ENCODE results near the gene CENPF. TPM values are rescaled to one million over a fixed set of nuclear protein-coding genes. Genes with fewer than 3 reads are reported as not detected.

Gene CENPF
- total and polyA plus RNA-seq, 2 of the 13 experiments (the other 11 are each of a cell fraction or from before 2014, with no cell fraction given): 14.7 to 84.9 TPM

DNA sequence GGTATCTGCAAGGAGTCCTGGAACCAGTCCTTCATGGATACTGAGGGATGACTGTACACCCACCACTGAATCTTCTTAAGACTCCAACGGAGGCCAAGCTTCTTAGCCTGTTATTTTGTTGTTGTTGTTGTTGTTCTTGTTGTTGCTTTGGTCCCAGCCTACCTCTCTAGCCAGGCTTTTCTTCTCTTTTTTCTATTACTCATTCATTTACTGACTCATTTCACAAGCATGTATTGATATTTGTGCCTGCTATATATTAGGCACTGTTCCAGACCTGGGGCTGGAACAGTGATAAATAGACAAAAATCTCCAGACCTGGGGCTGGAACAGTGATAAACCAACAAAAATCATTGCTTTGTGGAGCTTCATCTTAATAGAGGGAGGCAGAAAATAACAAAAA is 20.4 kb downstream of the CENPF start (continued):
- TF ChIP-seq FOXA1 (IDR thresholded peaks at IDR 0.05) (no peak), FOXA1 (CRISPR knock-in tag; IDR thresholded peaks at IDR 0.05) (no peak), ZNF883 (CRISPR knock-in tag; IDR thresholded peaks at IDR 0.05; ENCODE audit: not compliant biosample characterization) (no peak), ETV5 (CRISPR knock-in tag; IDR thresholded peaks at IDR 0.05; ENCODE audit: borderline replicate concordance) (no peak), CEBPG (CRISPR knock-in tag; IDR thresholded peaks at IDR 0.05) (no peak)

DNA sequence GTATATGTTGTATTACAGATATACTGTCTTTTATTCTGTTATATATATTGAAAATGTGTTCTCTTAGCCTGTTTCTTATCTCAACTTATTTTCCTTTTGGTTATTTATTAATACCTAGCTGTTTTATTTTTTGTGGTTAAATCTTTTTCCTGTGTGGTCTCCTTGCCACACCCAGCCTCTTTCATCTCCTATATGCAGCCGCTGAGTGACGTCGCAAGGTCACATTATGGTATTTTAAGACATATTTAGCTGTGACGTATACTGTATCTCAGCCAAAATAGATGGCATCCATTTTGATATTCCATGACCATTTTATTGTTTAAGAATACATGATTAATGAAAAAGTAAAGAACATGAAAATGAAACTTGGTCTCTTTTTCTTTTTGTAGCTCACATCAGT is 29.1 kb downstream of the CENPF start:
- intact Hi-C loops (cut with micrococcal nuclease; ENCODE audit: unreplicated experiment) (no loop called here), in situ Hi-C loops (cut with HindIII; ENCODE audit: extremely low pct_ligation_motif_present, low pct_unique_long_range_greater_than_20kb) (no loop called here)
- no peaks in the 10 kb centered on the region for H3K79me2 ChIP-seq (ENCODE audit: insufficient read depth, low read length)
- POLR2A ChIA-PET: no interaction called here
- H4K20me1 ChIP-seq (ENCODE audit: insufficient read depth, low read length): no peaks in the 10 kb centered on the region
- CTCF ChIA-PET (ENCODE audit: low intra/inter-chr PET ratio, low total read pairs): no interaction called here
- DNase-seq (ENCODE audit: low spot score) (no peak), FAIRE-seq (no peak), ATAC-seq (no peak)
- no peak overlapping the region for H3K4me3 ChIP-seq (replicated peaks in 1 of 3; ENCODE audit: insufficient read depth in 1 of 3, low read depth in 2 of 3, low read length in 3 of 3)
- H3K4me1 ChIP-seq (ENCODE audit: insufficient read depth, low read length): peaks cover 11% of the 10 kb centered on the region; the same call in 1 of the 2 replicates
- no peak overlapping the region for H3K27ac ChIP-seq (ENCODE audit: extremely low read length, insufficient read depth, low read length)
- no peaks in the 10 kb centered on the region for H3K27me3 ChIP-seq (ENCODE audit: control insufficient read depth in 1 of 2, insufficient read depth in 2 of 2, low read length in 2 of 2)
- H3K9ac ChIP-seq (ENCODE audit: insufficient read depth, low read depth, low read length): no peak overlapping the region
- no peak overlapping the region for H2AFZ ChIP-seq (ENCODE audit: low read length)
- BruUV-seq (replicated peaks): no TSS peak
- no peaks in the 10 kb centered on the region for H3K9me3 ChIP-seq (ENCODE audit: low read length)
- no peak overlapping the region for H3K4me2 ChIP-seq (ENCODE audit: low read depth, low read length)
- 99% methylated on average over 4 of the region's 4 CpGs for WGBS (ENCODE audit: low lambda C conversion rate)
- H3K36me3 ChIP-seq (replicated peaks in 1 of 2; ENCODE audit: control insufficient read depth in 1 of 2, insufficient read depth in 2 of 2, low read length in 2 of 2): peaks cover 22 to 65% of the 10 kb centered on the region in 2 experiments
- TF ChIP-seq ATM (IDR thresholded peaks at IDR 0.05; ENCODE audit: borderline replicate concordance): no peak
- TF ChIP-seq HNRNPUL1 (IDR thresholded peaks at IDR 0.05; ENCODE audit: low read depth, low read length): no peak
- no peak for TF ChIP-seq ZNF34 (CRISPR knock-in tag; IDR thresholded peaks at IDR 0.05; ENCODE audit: borderline replicate concordance)
- TF ChIP-seq AKNA (CRISPR knock-in tag; IDR thresholded peaks at IDR 0.05; ENCODE audit: borderline replicate concordance): no peak
- no peak for TF ChIP-seq RARG (CRISPR knock-in tag; IDR thresholded peaks at IDR 0.05; ENCODE audit: low read depth)
- no peak for TF ChIP-seq ZBTB20 (CRISPR knock-in tag; IDR thresholded peaks at IDR 0.05; ENCODE audit: borderline replicate concordance, low read depth)
- TF ChIP-seq PAWR (CRISPR knock-in tag; IDR thresholded peaks at IDR 0.05; ENCODE audit: borderline replicate concordance): no peak
- no peak for TF ChIP-seq ZNF850 (CRISPR knock-in tag; conservative IDR thresholded peaks at IDR 0.05)
- TF ChIP-seq, protein P1, sequence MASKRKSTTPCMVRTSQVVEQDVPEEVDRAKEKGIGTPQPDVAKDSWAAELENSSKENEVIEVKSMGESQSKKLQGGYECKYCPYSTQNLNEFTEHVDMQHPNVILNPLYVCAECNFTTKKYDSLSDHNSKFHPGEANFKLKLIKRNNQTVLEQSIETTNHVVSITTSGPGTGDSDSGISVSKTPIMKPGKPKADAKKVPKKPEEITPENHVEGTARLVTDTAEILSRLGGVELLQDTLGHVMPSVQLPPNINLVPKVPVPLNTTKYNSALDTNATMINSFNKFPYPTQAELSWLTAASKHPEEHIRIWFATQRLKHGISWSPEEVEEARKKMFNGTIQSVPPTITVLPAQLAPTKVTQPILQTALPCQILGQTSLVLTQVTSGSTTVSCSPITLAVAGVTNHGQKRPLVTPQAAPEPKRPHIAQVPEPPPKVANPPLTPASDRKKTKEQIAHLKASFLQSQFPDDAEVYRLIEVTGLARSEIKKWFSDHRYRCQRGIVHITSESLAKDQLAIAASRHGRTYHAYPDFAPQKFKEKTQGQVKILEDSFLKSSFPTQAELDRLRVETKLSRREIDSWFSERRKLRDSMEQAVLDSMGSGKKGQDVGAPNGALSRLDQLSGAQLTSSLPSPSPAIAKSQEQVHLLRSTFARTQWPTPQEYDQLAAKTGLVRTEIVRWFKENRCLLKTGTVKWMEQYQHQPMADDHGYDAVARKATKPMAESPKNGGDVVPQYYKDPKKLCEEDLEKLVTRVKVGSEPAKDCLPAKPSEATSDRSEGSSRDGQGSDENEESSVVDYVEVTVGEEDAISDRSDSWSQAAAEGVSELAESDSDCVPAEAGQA (IDR thresholded peaks at IDR 0.05; ENCODE audit: low read depth): no peak
- TF ChIP-seq, protein P1 (CRISPR knock-in tag; IDR thresholded peaks at IDR 0.05; ENCODE audit: borderline replicate concordance): no peak
